Erythroblast (primary cell): ENCODE data around the gene FNIP2.
"Not testable (repeated sequence)": the region's sequence is repeated elsewhere in the genome, so short reads cannot be mapped to it uniquely, and the experiment has no call there.

Source experiments
- GATA1 ChIP-seq: IDR thresholded peaks from 2 replicates; pipeline ENCODE4 v1.6.1; 2011; ENCODE audit warnings: low read depth, mild to moderate bottlenecking, control low read depth, low read length, moderate library complexity
- POLR2A ChIP-seq: IDR thresholded peaks from 2 replicates; pipeline ENCODE4 v1.6.1; 2011; ENCODE audit warnings: mild to moderate bottlenecking, low read length

DNA sequence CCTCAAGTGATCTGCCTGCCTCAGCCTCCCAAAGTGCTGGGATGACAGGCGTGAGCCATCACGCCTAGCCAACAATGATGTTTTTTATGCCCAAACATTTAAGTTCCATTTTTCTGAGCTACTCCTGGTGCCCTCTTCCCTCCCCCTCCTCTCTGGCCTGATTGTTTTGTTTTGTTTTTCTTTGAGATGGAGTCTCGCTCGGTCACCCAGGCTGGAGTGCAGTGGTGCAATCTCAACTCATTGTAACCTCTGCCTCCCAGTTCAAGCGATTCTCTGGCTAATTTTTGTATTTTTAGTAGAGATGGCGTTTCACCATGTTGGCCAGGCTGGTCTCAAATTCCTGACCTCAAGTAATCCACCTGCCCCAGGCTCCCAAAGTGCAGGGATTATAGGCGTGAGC, 13.0 kb upstream of the FNIP2 start:
- not testable (repeated sequence) for TF ChIP-seq POLR2A, GATA1
